Measurements from ENCODE around the gene DTHD1. TPM values are rescaled to one million over a fixed set of nuclear protein-coding genes. Genes with fewer than 3 reads are reported as not detected.

DTHD1 gene
- total RNA-seq, 2 donors from 2014 or later = 12.1 to 12.9 TPM

GRCh38 chr4:36310793-36311192 is 29.4 kb downstream of the DTHD1 start:
- DNase-seq (ENCODE audit: low spot score) = peak; percentile 79
- Mint-ChIP-seq H3K27me3 (no peaks in the 10 kb centered on the region), H3K27ac (peak overlapping the region; percentile 74 to 93), H3K36me3 (peaks cover 18% of the 10 kb centered on the region), H3K4me1 (ENCODE audit: low read depth in 2 of 2) (peaks cover 55 to 57% of the 10 kb centered on the region in 2 donors), H3K4me3 (peak overlapping the region; percentile 70), H3K9me3 (peaks cover 7% of the 10 kb centered on the region)
- peak; percentile 91 to 93 for ATAC-seq

DNA sequence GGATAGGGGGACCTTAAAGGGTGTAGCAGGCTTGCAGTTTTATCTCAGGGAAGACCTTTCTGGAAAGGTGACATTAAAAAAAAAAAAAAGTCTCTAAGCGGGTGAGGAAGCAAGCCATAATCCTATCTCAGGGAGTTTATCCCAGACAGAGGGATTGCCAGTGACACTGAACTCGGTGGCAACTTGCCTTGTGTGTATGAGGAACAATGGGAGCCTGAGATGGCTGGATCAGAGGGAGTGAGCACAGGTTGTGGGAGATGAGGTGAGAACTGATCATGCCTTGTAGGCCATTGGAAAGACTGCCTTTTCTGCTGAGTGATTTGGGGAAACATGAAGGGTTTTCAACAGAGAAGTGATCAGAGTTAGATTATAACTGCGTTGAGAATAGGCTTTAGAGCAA is 31.1 kb downstream of the DTHD1 start:
- Mint-ChIP-seq H3K27ac (peak overlapping the region; percentile 74 to 93), H3K4me1 (ENCODE audit: low read depth in 2 of 2) (peaks cover 48 to 55% of the 10 kb centered on the region in 2 donors), H3K36me3 (peaks cover 12% of the 10 kb centered on the region), H3K9me3 (peaks cover 7% of the 10 kb centered on the region), H3K4me3 (peak overlapping the region; percentile 70), H3K27me3 (no peaks in the 10 kb centered on the region)
- ATAC-seq (no peak), DNase-seq (ENCODE audit: low spot score) (no peak)

- H3K9me3 Mint-ChIP-seq = peaks cover 7% of the 10 kb centered on the region
- peak overlapping the region; percentile 70 for H3K4me3 Mint-ChIP-seq
- H3K4me1 Mint-ChIP-seq (ENCODE audit: low read depth in 2 of 2) = peaks cover 48 to 57% of the 10 kb centered on the region in 2 donors
- no peaks in the 10 kb centered on the region for H3K27me3 Mint-ChIP-seq
- H3K36me3 Mint-ChIP-seq = peaks cover 7% of the 10 kb centered on the region
- no peak for DNase-seq (ENCODE audit: low spot score)
- no peak for ATAC-seq
- peak overlapping the region; percentile 74 to 93 for H3K27ac Mint-ChIP-seq
Observed at GRCh38 chr4:36313301-36313700, 31.9 kb downstream of the DTHD1 start.

- peak overlapping the region; percentile 74 to 93 for H3K27ac Mint-ChIP-seq
Observed at GRCh38 chr4:36313703-36314102, 32.3 kb downstream of the DTHD1 start.

GRCh38 chr4:36316607-36317006 is 35.2 kb downstream of the DTHD1 start:
- H3K27me3 Mint-ChIP-seq = no peaks in the 10 kb centered on the region
- no peaks in the 10 kb centered on the region for H3K36me3 Mint-ChIP-seq
- peak overlapping the region; percentile 30 for H3K4me3 Mint-ChIP-seq
- ATAC-seq (peak; percentile 56 to 72), DNase-seq (ENCODE audit: low spot score) (no peak)
- H3K4me1 Mint-ChIP-seq (ENCODE audit: low read depth in 2 of 2) = peaks cover 60 to 69% of the 10 kb centered on the region in 2 donors
- peaks cover 4% of the 10 kb centered on the region for H3K9me3 Mint-ChIP-seq
- H3K27ac Mint-ChIP-seq = peak overlapping the region; percentile 79 to 93

More at GRCh38 chr4:36313703-36314102, 32.3 kb downstream of the DTHD1 start:
- Mint-ChIP-seq H3K27me3 (no peaks in the 10 kb centered on the region), H3K4me1 (ENCODE audit: low read depth in 2 of 2) (peaks cover 49 to 58% of the 10 kb centered on the region in 2 donors), H3K36me3 (peaks cover 6% of the 10 kb centered on the region), H3K9me3 (peaks cover 7% of the 10 kb centered on the region), H3K4me3 (peak overlapping the region; percentile 70)
- ATAC-seq (no peak), DNase-seq (ENCODE audit: low spot score) (no peak)

DNA sequence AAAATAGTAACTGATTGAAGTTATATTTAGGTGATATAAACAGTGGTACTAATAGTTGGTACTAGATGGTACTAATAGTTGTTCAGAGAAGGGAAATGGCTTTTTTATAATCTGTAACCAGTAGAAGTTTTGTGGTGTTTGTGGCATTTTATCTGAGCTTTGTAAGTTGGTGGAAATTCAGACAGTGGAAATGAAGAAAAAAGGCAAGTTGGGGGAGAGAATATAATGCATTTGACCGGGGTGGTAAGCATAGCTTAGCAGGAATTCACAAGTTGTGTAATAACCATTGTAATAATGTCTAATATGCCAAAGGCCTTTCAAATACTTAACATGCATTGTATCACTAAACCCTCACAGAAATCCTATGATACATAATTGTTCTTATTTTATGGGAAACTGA is 36.3 kb downstream of the DTHD1 start:
- Mint-ChIP-seq H3K9me3 (no peaks in the 10 kb centered on the region), H3K27ac (peak overlapping the region; percentile 91 to 93), H3K4me1 (ENCODE audit: low read depth in 2 of 2) (peaks cover 60 to 69% of the 10 kb centered on the region in 2 donors), H3K36me3 (peaks cover 6% of the 10 kb centered on the region), H3K27me3 (no peaks in the 10 kb centered on the region), H3K4me3 (peak overlapping the region; percentile 33)
- no peak for DNase-seq (ENCODE audit: low spot score)
- peak in 1 of 2 donors; percentile 60 for ATAC-seq

- peaks cover 3% of the 10 kb centered on the region for H3K9me3 Mint-ChIP-seq
- ATAC-seq = no peak
- H3K36me3 Mint-ChIP-seq = peaks cover 11% of the 10 kb centered on the region
- H3K27me3 Mint-ChIP-seq = no peaks in the 10 kb centered on the region
- peaks cover 69 to 80% of the 10 kb centered on the region in 2 donors for H3K4me1 Mint-ChIP-seq (ENCODE audit: low read depth in 2 of 2)
- no peak for DNase-seq (ENCODE audit: low spot score)
- H3K4me3 Mint-ChIP-seq = peak overlapping the region; percentile 68
- H3K27ac Mint-ChIP-seq = peak overlapping the region; percentile 91 to 93
Observed at GRCh38 chr4:36320117-36320896, 38.9 kb downstream of the DTHD1 start.

- Mint-ChIP-seq H3K36me3 (peaks cover 11% of the 10 kb centered on the region), H3K4me1 (ENCODE audit: low read depth in 2 of 2) (peaks cover 75 to 89% of the 10 kb centered on the region in 2 donors), H3K27me3 (no peaks in the 10 kb centered on the region), H3K9me3 (peaks cover 3% of the 10 kb centered on the region), H3K4me3 (peak overlapping the region; percentile 68), H3K27ac (peak overlapping the region; percentile 91 to 93)
- DNase-seq (ENCODE audit: low spot score) (no peak), ATAC-seq (no peak)
Observed at GRCh38 chr4:36321176-36321575, 39.8 kb downstream of the DTHD1 start.

DNA sequence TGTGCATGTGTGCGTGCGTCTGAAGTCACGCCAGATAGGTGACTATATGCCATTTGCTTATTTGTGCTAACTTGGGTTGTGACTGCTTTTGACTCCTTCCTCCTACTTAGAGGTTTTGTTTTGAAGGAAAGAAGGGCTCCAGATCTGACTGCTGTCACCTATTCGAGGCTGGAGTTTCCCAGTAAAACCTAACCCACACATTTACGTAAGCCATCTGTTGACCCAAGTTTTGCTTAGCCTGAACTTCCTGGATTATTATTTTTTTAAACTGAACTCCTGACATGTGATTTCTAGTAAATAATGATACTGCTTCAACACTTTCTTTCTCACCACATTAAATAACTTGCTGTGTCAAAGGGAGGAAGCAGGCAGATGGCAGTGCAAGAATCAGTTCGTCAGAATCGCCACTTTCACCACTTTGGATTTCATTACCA is 41.5 kb downstream of the DTHD1 start:
- Mint-ChIP-seq H3K9me3 (peaks cover 3% of the 10 kb centered on the region), H3K4me3 (peak overlapping the region; percentile 43), H3K27me3 (no peaks in the 10 kb centered on the region), H3K27ac (peak overlapping the region; percentile 91 to 93), H3K36me3 (peaks cover 11% of the 10 kb centered on the region), H3K4me1 (ENCODE audit: low read depth in 2 of 2) (peaks cover 70 to 91% of the 10 kb centered on the region in 2 donors)
- ATAC-seq (peak; percentile 89 to 90), DNase-seq (ENCODE audit: low spot score) (peak; percentile 71)

DNA sequence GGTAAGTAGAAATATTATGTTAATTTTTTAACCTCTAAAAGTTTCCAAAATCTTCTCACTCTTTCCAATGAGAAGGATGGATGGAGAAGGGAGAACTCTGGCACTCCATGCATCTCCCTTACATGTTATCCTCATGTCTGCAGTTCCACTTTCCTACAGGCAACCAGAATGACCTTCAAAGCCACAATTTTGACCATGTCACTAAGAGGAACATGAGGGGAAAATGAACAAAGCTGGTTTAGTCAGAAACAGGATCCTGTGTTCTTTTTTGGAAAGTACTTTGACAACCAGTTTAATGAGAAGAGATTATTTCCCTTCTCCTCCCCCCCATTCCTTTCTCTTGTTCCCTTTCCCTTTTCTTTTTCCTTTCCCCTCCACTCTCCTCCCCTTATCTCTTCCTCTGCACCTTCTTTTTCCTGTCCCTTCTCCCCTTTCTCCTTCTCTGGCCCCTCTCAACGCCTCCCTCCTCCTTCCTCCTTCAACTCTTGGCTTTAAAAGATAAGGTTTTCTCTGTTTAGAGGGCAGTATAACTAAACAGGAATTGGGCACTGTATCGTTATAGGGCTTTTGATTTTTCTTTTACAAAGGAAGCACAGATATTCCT is 42.5 kb downstream of the DTHD1 start:
- Mint-ChIP-seq H3K4me3 (peak overlapping the region; percentile 43), H3K27me3 (no peaks in the 10 kb centered on the region), H3K9me3 (peaks cover 3% of the 10 kb centered on the region), H3K36me3 (peaks cover 11% of the 10 kb centered on the region), H3K27ac (peak overlapping the region; percentile 91 to 93), H3K4me1 (ENCODE audit: low read depth in 2 of 2) (peaks cover 77 to 95% of the 10 kb centered on the region in 2 donors)
- ATAC-seq (no peak), DNase-seq (ENCODE audit: low spot score) (no peak)

DNA sequence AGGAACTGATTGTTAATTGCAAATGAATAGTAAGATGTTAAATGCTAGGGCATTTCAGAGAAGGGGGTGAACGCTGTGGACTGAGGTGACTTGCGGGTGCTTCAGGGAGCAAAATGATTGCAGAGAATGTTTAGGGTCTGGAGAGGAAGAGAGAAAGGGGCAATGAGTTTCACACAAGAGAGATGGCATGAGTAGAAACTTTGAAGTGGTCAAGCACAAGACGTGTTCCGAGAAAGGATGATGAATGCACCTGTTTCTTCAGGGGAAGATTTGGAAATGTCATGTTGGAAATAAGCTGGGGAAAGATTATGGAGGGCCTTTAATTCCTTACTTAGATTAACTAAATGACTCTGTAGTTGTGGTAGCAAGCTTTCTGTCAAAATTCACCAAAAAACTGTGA is 43.4 kb downstream of the DTHD1 start:
- peak overlapping the region; percentile 91 to 93 for H3K27ac Mint-ChIP-seq
- peaks cover 11% of the 10 kb centered on the region for H3K36me3 Mint-ChIP-seq
- H3K4me1 Mint-ChIP-seq (ENCODE audit: low read depth in 2 of 2) = peaks cover 73 to 91% of the 10 kb centered on the region in 2 donors
- peaks cover 3% of the 10 kb centered on the region for H3K9me3 Mint-ChIP-seq
- peak overlapping the region; percentile 43 for H3K4me3 Mint-ChIP-seq
- DNase-seq (ENCODE audit: low spot score) (no peak), ATAC-seq (no peak)
- H3K27me3 Mint-ChIP-seq = no peaks in the 10 kb centered on the region

- peak overlapping the region; percentile 43 for H3K4me3 Mint-ChIP-seq
Observed at GRCh38 chr4:36325499-36325898, 44.1 kb downstream of the DTHD1 start.

GRCh38 chr4:36325926-36326325 is 44.5 kb downstream of the DTHD1 start:
- DNase-seq (ENCODE audit: low spot score) = no peak
- no peak for ATAC-seq
- Mint-ChIP-seq H3K36me3 (peaks cover 11% of the 10 kb centered on the region), H3K9me3 (peaks cover 3% of the 10 kb centered on the region), H3K4me1 (ENCODE audit: low read depth in 2 of 2) (peaks cover 62 to 80% of the 10 kb centered on the region in 2 donors), H3K4me3 (peak overlapping the region; percentile 43), H3K27ac (peak overlapping the region; percentile 91 to 93), H3K27me3 (no peaks in the 10 kb centered on the region)

More at GRCh38 chr4:36325499-36325898, 44.1 kb downstream of the DTHD1 start:
- Mint-ChIP-seq H3K27me3 (no peaks in the 10 kb centered on the region), H3K9me3 (peaks cover 3% of the 10 kb centered on the region), H3K4me1 (ENCODE audit: low read depth in 2 of 2) (peaks cover 66 to 84% of the 10 kb centered on the region in 2 donors), H3K36me3 (peaks cover 11% of the 10 kb centered on the region), H3K27ac (peak overlapping the region; percentile 91 to 93)
- DNase-seq (ENCODE audit: low spot score) = peak; percentile 67
- ATAC-seq = peak; percentile 71 to 77
